HCT116 (cell line): ENCODE results near the gene BBS9.

Source experiments
- CEBPB ChIP-seq: IDR thresholded peaks from 2 replicates; pipeline ENCODE4 v1.6.1; 2012; ENCODE audit warnings: low read depth
- CTCF ChIP-seq, 3 experiments: fragments of 200-600 bp in 1 of 3; sonication (generic) in 1 of 3; IDR thresholded peaks in 2 of 3; conservative IDR thresholded peaks in 1 of 3; 2 replicates each; pipeline ENCODE4 v1.5.1; 2012 to 2017; ENCODE audit warnings: low read depth in 2 of 3, low read length in 2 of 3, antibody characterized with exemption in 1 of 3, borderline replicate concordance in 1 of 3, control low read depth in 1 of 3, mild to moderate bottlenecking in 1 of 3, mixed read lengths in 1 of 3, mixed run types in 1 of 3, moderate library complexity in 1 of 3; ENCODE audit not compliant: insufficient read depth in 1 of 3
- EGR1 ChIP-seq: IDR thresholded peaks from 2 replicates; pipeline ENCODE4 v1.6.1; 2012; ENCODE audit warnings: low read depth
- EZH2 ChIP-seq: fragments of 200-600 bp; sonication (generic); IDR thresholded peaks from 2 replicates; pipeline ENCODE4 v1.6.1; 2017; ENCODE audit warnings: antibody characterized with exemption, mixed run types
- EZH2phosphoT487 ChIP-seq: fragments of 200-600 bp; IDR thresholded peaks from 2 replicates; pipeline ENCODE4 v1.6.1; 2018; ENCODE audit warnings: antibody characterized with exemption, borderline replicate concordance
- JUND ChIP-seq: IDR thresholded peaks from 2 replicates; pipeline ENCODE4 v1.6.1; 2012
- POLR2A ChIP-seq: IDR thresholded peaks from 2 replicates; pipeline ENCODE4 v1.7.0; 2011; ENCODE audit warnings: borderline replicate concordance; ENCODE audit not compliant: insufficient read depth, insufficient read length; ENCODE audit errors: extremely low read depth
- POLR2AphosphoS5 ChIP-seq: IDR thresholded peaks from 2 replicates; pipeline ENCODE4 v1.6.1; 2011; ENCODE audit warnings: mild to moderate bottlenecking, low read depth, low read length, moderate library complexity
- SIN3A ChIP-seq: IDR thresholded peaks from 2 replicates; pipeline ENCODE4 v1.6.1; 2012; ENCODE audit warnings: low read depth

- TF ChIP-seq POLR2AphosphoS5, result no peak
- no peak for TF ChIP-seq EZH2
- TF ChIP-seq EGR1, result no peak
- no peak for TF ChIP-seq EZH2phosphoT487
- TF ChIP-seq CEBPB, result no peak
- no peak for TF ChIP-seq CTCF (IDR thresholded peaks at IDR 0.05 in 2 of 3, conservative IDR thresholded peaks at IDR 0.05 in 1 of 3; ENCODE audit: borderline replicate concordance in 1 of 3, insufficient read depth in 1 of 3, low read depth in 2 of 3, low read length in 2 of 3)
- TF ChIP-seq JUND, result no peak
- no peak for TF ChIP-seq SIN3A
- TF ChIP-seq POLR2A, result no peak
These were observed 520.4 kb downstream of the BBS9 start for GRCh38 chr7:33649476-33650441.
